NAMALWA (cell line): Measurements from ENCODE around the gene SRSF2.
"Not testable (repeated sequence)": the region's sequence is repeated elsewhere in the genome, so short reads cannot be mapped to it uniquely, and the experiment has no call there.

Experiments
- DNase-seq: peaks from one replicate; pipeline ENCODE4 v3.0.0-alpha.2; 2015; ENCODE audit warnings: low spot score

Gene SRSF2

DNA sequence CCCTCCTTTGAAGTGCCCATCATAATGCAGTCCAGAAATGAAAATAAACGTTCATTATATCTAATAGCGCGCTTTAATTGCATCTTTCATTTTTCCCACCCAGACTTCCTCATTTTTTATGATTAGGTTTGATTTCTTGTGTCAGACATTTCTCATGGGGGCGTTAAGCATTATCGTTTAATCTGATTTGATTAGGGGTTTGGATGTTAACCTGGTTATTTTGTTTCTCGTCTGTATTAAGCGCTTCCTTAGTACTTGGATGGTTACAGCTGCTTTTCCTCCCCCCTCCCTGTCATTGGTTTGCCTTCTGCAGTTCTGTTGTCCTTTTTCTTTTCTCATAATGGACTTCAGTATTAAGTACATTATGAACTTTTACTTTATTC, 1.3 kb upstream of the SRSF2 start:
- peak; percentile 42 for DNase-seq

DNA sequence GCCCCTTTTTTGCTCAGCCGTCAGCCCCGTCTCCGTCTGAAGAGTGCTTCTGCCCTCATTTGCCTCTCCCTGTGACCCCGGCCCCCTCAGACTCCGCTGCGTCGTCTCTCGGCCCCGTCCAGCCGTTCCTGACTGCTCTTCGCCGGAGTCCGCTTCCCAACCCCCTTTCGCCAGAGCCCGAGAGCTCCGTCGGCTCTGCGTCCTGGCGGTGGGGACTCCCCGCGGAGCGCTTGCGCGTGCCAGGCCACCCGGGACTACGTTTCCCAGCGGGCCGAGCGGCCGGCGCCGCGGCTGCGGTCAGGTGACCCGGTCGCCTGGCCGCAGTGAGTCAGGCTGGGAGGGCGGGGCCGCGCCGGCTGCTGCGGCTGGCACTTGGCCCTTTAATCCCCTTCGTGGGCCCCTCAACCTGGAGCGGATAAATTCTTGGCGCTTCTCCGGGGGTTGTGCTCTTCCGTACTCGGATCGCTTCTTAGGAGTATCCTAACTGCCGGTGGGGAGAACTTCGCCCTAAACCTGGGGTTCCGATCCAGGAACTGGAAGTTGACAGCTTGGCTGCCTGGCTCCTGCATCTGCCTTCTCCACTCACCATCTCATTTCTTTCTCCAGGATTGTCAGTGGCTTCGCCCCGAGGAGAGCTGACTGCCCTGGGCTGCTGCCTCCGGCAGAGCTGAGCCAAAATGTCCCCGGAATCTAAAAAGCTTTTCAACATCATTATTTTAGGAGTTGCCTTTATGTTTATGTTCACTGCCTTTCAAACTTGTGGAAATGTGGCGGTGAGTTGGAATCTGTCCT, 741 bp upstream of the SRSF2 start, which contains the start of gene MFSD11:
Gene MFSD11, plus strand, starts transcription at position 444 of the 792 bp plus-strand sequence. Its CDS starts 234 bp downstream, at position 678.
- DNase-seq: peak; percentile 95

DNA sequence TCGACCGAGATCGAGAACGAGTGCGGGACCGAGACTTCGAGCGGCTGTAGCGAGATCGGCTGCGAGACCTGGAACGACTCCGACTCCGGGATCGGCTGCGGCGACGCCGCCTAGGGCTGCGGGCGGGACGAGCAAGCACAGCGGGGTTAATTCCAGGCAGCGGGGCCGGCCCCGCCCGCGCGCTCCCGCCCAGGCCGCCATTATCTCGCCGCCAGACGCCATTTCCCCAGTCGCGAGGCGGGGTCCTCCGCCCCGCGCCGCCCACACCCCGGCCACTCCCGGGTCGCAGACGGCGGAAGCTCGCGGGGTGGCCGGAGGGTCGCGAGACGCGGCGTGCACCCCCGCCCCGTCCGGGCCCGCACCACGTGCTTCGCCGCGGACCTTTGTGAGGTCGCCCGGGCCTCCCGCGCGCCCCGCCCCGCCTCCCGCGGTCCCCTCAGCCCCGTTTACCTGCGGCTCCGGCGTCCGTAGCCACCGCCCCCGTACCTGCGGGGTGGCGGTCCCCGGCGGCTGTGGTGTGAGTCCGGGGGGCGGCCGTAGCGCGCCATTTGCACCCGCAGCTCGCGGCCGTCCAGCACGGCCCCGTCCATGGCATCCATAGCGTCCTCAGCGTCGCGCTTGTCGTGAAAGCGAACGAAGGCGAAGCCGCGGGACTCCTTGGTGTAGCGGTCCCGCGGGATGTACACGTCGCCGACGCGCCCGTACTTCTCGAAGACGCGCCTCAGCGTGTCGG, 616 bp downstream of the SRSF2 start:
- DNase-seq: no peak

DNA sequence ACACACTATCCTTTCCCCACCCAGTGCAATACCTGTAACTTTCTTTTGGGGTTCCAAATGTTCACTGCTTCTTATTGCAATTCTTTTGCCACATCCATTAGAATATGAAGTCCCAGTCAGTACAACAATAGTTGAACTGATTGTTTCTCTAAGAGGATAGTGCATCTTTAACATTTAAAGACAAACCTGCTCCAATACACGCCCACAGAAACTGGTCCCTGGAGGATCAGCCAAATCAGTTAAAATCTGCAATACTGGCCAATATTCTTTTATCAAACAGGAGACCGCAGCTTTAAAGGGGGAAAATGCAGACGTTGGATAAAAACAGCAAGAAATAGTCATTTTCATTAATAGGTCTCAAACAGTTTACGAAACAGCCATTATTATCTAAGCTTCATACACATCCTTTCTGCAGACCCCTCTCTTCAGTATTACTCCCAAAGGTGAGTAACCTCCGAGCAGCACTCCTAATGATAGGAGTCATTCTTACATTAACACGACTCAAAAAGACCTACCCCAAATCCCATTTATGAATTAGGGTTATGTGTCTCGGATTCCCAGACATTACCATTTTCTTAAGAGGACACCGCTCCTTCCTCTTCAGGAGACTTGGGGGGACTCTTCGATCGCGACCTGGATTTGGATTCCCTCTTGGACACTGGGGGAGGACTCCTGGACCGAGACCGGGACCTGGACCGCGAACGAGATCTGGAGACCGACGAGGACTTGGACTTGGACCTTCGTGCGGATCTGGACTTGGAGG, 1.4 kb downstream of the SRSF2 start:
- DNase-seq: peak; percentile 53

DNA sequence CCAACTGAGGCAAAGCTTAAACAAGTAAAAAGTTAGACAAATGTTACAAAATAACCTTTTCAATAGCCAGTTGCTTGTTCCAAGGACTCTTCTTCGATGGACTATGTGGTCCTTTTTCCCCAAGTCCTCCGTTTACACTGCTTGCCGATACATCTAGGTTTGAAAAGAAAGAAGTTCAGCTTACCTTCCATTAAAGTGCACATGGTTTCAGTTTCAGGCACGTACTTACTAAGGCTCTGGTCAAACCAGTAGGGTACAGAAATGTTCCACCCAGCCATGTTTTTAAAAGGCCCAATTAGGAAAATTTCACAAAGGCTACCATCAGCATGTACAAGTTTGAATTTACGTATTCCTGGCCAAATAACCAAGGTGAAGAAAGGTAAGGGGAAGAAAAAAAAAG, 2.1 kb downstream of the SRSF2 start:
- DNase-seq: peak; percentile 69

DNA sequence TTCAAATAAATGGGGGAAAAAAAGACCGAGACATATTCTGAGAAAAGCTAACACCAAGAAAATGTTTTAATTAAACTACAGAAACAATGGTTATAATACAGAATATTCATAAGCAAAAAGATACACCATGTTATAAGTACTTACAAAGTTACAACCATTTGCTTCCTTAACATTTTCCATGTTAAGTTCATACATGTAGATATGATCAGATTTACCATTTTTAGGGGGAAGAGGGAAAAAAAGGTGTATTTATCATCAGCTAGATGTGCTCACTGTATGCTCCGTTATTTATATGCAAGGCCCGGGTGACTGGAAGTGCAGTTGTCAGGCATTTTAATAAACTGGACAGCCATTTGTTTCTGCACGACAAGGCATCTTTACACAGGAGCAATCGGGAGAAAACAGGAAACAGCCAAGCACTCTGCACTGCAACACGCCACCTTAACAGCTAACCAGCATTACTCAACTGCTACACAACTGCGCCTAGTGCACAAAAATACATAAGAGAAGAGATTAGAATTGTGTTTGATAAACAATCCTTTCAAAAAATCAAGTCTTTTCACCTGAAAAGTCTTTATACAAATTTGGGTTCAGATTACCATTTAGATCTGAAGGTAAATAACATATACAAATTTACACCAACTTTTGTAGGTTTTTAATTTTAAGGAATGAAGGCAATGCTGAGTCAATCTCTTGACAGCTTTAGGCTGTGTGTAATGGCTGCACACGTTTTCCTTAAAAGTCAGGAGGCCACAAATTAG, 2.9 kb downstream of the SRSF2 start:
- DNase-seq: peak; percentile 44

DNA sequence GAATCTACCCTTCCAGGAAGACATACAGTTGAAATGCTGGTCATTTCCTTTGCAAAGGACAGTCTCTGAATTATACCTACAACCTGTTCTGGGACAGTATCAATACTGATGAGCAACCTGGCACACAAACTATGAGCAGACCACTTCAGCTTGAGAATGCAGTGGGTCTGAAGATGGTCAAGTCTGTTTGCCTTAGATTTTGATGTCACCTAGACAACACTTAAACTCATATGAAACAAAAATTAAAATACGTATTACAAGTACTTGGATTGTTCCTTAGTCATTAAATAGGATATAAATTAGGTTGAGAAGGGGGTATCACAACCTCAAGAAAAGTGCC, 3.5 kb downstream of the SRSF2 start:
- DNase-seq: no peak

DNA sequence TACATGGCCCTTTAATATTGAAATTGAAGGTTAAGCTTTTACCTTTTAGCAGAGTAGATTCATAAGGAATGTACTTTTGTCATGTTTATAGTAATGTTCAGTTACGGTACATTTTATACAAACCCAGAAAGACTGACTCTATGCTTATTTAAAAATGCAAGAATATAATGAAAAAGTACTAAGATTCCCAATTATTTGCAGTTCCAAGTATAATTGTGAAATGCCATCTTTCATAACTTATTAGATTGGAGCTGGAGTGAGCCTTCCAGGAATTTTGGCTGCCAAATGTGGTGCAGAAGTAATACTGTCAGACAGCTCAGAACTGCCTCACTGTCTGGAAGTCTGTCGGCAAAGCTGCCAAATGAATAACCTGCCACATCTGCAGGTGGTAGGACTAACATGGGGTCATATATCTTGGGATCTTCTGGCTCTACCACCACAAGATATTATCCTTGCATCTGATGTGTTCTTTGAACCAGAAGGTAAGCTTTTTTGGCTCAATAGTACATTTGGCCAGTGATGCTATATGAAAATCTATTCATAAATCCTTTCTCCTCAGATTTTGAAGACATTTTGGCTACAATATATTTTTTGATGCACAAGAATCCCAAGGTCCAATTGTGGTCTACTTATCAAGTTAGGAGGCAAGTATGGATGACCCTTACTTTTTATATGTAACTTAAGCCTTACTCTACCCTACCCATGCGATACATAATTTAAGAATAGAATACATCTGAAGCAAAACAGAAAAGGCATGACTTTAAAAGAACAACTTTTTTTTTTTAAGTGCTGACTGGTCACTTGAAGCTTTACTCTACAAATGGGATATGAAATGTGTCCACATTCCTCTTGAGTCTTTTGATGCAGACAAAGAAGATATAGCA, 4.2 kb downstream of the SRSF2 start:
- peak; percentile 49 for DNase-seq

DNA sequence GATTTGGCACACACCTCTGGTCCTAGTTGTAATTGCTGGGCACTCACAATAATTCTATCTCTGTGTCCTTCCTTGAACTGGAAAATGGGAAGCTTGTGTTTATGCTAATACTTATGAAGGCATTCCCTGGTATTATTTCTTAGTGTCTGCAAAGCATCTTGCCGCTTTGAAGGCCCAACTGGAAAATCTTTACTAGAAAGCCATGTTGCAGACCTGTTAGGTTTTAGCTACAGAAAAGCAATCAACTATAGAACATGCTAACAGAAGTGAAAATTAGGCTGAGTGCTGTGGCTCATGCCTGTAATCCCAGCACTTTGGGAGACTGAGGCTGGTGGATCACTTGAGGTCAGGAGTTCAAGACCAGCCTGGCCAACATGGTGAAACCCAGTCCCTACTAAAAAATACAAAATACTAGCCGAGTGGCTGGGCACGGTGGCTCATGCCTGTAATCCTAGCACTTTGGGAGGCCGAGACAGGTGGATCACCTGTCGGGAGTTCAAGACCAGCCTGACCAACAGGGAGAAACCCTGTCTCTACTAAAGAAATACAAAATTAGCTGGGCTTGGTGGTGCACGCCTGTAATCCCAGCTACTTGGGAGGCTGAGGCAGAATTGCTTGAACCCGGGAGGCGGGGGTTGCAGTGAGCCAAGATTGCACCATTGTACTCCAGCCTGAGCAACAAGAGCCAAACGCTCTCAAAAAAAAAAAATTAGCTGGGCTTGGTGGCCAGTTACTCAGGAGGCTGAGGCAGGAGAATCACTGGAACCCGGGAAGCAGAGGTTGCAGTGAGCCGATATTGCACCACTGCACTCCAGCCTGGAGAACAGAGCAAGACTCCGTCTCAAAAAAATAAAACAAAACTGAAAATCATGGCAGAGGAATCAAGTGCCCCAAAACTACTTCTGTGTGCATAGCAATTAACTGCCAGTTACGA, 5.1 kb downstream of the SRSF2 start:
- DNase-seq: peak; percentile 52

DNA sequence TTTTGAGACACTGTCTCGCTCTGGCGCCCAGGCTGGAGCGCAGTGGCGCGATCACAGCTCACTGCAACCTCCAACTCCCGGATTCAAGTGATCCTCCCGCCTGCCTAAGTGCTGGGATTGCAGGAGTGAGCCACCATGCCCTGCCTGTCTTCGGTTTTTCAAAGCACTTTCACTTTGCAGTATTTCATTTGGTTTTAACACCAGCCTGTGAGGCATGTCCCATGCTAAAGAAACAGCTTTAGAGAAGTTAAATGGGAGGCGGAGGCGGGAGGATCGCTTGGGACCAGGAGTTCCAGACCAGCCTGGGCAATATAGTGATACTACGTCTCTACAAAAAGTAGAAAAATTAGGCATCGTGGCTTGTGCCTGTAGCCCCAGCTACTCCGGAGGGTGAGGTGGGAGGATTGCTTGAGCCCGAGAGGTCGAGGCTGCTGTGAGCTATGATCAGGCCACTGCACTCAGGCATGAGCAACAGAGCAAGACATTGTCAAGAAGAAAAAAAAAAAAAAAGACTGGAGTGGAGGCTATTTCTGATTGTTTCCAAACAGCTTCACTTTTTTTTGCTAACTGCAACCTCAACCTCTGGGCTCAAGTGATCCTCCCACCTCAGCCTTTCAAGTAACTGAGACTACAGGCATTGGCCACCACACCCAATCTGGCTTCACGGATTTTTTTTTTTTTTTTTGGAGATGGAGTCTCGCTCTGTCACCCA, 9.2 kb downstream of the SRSF2 start:
- peak; percentile 79 for DNase-seq

DNA sequence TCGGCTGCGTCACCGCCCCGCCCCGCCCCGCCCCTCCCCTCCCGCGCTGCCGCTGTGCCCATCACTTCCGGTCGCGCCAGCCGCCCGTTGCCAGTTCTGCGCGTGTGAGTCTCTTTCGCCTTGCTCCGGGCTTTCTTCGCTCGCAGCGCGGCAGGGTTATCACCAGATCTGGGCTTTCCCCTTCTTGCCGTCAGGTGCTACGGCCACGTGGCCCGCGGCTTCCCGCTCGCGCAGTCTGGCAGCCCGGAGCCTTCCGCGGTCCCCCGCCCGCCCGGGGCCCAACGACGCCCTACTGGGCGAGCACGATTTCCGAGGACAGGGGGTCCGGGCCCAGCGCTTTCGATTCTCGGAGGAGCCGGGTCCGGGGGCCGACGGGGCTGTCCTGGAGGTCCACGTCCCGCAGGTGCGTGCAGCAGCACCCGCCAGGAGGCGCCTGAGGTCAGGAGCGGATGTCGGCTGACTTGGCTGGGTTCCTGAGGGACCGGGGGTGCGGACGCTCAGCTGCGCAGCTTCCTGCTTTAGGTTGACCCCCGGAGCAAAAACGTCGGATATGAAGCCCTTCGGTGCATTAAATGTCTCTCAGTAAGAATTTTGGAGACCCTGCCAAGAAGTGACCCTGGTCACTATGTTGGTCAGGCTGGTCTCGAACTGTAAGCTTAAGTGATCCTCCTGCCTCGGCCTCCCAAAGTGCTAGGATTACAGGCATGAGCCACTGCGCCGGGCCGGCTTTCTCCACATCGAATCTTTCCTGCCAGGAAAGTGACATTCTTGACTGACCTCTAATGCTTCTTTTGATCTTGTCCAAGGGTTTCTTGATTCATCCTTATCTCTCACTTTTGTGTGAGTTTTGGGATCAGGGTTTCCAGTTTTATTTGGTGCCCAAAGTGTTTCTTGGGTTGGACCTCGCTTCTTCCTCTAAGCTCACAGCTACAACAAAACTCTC, 10.1 kb downstream of the SRSF2 start, which contains the start of gene METTL23:
Gene METTL23, plus strand, starts transcription at position 64 of the 943 bp plus-strand sequence. CDS start 2,872 bp downstream, outside the sequence.
- peak; percentile 88 for DNase-seq

DNA sequence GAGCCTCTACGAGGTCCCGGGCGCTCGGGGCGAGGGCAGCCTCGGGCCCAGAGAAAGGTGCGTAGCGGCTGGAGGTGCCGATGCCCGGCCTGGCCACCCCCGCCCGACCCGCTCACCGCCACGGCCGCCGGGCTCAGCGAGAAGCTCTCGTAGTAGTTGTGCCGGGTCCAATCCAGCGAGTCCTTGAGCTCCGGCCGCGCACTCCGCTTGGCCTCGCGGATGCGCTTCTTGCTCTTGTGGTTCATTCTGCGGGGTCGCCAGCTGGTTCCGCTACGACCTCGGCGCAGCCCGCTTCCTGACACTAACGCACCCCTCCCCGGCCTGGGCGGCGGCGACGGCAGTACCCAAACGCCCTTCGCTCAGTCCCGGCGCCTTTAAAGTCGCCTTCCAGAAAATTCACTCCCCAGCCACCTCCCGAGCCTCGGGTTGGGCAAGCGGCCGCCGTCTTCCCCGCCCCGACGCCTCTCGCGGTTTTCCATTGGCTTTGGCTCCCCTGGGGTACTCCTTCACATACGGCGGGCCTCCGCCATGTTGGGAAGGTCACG, 10.8 kb downstream of the SRSF2 start, which contains the start of gene JMJD6:
Gene JMJD6, minus strand, starts transcription at position 376 of the 545 bp plus-strand sequence. Its CDS starts 131 bp downstream, at position 245.
- peak; percentile 97 for DNase-seq

DNA sequence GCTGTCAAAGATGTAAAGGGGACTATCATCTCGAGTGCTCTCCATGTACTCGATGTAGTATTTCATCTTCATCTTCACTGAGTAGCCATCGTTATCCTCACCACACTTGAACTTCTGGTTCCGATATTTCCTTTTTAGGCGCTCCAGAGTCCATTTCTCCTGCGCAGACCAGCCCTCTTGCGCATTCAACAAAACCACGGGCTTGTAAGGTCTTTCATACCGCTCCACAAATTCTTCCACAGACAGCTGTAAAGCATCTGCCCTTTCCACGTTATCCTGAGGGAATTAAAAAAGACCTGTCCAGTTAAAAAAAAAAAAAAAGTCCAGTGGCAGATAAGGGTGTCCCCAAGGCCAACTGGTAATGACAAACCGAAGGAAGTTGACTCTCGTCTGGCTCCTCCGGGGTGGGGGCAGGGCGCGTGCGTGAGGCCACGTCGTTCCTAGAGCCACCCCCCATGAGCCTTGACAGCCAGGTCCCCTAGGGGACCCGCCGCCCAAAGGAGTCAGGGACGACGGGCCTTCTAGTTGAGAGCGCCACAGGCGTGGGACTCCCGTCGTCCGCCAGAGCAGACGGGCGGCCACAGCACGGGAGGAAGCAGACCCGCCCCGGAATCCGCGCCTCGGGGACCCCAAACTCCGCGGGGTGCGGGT, 11.4 kb downstream of the SRSF2 start:
- DNase-seq: peak; percentile 72

DNA sequence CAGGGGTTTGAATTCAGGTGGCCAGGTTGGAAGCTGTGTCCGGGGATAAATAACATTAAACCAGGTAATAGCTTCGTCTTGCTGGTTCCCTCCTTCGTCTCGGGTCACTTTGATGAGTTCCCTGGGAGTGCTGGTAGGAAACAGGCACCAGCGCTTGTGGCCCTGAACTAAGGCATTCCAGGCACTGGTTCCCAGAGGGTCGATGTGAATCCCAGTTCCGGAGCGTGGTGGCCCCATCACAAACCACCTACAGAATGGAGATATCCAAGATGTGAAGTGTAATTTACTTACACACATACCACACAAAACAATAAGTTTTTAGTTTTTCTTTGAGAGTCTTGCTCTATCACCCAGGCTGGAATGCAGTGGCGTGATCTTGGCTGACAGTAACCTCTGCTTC, 13.3 kb downstream of the SRSF2 start:
- DNase-seq: no peak

DNA sequence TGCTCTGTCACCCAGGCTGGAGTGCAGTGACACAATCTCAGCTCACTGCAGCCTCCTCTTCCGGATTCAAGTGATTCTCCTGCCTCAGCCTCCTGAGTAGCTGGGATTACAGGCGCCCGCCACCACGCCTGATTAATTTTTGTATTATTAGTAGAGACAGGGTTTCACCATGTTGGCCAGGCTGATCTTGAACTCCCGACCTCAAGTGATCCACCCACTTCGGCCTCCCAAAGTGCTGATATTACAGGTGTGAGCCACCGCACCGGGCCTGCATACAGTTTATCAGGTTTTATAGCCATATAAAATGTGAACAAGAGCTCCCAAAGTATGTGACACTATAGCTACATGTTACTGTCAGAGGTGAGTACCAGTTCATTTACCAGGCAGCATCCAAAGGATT, 14.2 kb downstream of the SRSF2 start:
- DNase-seq: not testable (repeated sequence)

DNA sequence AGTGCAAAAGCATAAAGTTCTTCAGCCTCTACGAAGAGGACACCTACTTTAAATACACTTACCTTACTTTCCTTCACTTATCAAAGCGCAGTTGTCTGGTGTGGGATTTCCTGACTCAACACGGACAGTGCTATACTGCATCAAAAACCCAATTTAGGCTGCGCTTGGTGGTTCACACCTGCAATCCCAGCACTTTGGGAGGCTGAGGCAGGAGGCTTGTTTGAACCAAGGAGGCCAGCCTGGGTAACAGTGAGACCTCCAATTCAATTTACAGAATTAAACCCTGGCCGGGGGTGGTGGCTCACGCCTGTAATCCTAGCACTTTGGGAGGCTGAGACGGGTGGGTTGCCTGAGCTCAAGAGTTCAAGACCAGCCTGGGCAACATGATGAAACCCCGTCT, 14.9 kb downstream of the SRSF2 start:
- no peak for DNase-seq

DNA sequence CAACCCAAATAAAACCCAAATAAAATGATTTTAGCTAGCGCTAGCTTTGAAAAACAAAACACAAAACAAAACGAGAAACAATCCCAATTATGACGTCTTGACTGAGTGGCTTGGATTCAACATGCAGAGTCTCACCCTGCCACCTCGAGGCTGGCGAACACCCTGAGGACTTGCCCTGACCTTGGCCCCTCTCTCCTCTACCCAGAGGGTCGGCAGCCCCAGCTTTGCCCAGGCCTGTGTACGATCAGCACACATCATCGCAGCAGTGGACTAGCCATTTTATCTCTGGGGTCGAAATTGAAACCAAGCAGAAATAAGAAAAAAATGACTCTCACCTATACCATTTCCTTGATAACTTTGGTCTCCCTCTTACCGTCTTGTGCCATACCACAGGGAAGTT, 15.7 kb downstream of the SRSF2 start:
- no peak for DNase-seq
